ENCODE results near the gene MCEMP1. TPM values are rescaled to one million over a fixed set of nuclear protein-coding genes. Genes with fewer than 3 reads are reported as not detected.
A peak's percentile ranks its signal among the peaks of the same experiment; 100 is the strongest.

Gene MCEMP1
- total and polyA plus RNA-seq, 12 donors, result 0.17 to 1.2 (median 0.30) TPM; not detected in 5

DNA sequence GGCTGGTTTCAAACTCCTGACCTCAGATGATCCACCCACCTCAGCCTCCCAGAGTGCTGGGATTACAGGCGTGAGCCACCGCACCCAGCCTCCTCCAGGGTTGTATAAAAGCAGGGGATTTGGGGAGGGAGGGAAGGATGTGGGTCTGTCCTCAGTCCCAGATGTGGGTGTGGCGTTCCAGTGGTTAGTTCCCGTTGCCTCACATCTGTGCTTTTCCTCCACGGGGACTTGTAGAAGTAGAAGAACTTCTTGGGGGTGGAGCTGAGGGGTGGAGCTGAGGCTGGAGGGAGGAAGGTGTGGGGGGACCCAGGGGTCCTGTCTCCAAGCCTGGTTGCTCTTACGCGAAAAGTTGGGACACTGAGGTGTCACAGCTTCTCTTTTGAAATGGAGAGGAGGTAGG is 514 bp upstream of the MCEMP1 start:
- TF ChIP-seq, protein P1, sequence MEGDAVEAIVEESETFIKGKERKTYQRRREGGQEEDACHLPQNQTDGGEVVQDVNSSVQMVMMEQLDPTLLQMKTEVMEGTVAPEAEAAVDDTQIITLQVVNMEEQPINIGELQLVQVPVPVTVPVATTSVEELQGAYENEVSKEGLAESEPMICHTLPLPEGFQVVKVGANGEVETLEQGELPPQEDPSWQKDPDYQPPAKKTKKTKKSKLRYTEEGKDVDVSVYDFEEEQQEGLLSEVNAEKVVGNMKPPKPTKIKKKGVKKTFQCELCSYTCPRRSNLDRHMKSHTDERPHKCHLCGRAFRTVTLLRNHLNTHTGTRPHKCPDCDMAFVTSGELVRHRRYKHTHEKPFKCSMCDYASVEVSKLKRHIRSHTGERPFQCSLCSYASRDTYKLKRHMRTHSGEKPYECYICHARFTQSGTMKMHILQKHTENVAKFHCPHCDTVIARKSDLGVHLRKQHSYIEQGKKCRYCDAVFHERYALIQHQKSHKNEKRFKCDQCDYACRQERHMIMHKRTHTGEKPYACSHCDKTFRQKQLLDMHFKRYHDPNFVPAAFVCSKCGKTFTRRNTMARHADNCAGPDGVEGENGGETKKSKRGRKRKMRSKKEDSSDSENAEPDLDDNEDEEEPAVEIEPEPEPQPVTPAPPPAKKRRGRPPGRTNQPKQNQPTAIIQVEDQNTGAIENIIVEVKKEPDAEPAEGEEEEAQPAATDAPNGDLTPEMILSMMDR (IDR thresholded peaks at IDR 0.05), result no peak
- Histone ChIP-seq H3K4me3 (peak overlapping the region in 1 of 10 donors; percentile 31), H3K27ac (peak overlapping the region in 1 of 10 donors; percentile 78), H3K27me3 (peaks cover 0 to 57% (median 20%) of the 10 kb centered on the region in 7 donors), H3K36me3 (no peaks in the 10 kb centered on the region), H3K4me1 (peaks cover 0 to 41% (median 4%) of the 10 kb centered on the region in 9 donors), H3K9me3 (peaks cover 0 to 7% (median 0%) of the 10 kb centered on the region in 11 donors)
- WGBS, 2 donors, result 38 to 40% methylated on average over 7 of the region's 7 CpGs
- ATAC-seq (no peak), DNase-seq (no peak)
- intact Hi-C loops (cut with DNase I), result loop anchor here in 4 of 10 donors (5.0 to 10.0 kb wide), 4 partner anchors 109 to 572 kb away; no protein-coding TSS in a partner anchor

DNA sequence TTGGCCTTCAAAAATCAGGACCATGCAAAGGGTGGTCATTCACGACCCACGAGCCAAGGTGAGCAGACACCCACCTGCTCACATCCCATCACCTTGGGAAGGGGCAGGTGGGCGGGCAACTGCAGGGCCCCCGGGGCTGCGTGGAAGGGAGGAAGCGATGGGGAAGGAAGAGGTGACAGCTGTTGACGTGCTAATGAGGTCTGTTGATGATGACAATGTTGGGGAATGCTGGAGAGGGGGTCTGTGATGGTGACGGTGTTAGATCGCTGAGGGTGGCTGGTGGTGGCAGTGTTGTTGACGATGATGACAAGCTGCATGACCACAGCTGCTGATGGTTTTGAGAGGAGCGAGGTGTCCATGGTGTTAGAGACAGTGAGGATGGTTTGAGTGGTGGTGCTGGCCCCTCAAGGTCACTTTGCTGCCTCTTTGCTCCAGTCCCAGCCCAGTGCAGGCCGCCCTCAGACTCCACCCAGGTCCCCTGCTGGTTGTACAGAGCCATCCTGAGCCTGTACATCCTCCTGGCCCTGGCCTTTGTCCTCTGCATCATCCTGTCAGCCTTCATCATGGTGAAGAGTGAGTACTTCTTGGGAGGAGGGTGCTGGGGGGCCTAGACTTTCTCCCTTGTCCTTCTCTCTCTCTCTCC is 900 bp downstream of the MCEMP1 start:
- Histone ChIP-seq H3K36me3 (peaks cover 0 to 9% (median 3%) of the 10 kb centered on the region in 9 donors), H3K27me3 (peaks cover 0 to 43% (median 15%) of the 10 kb centered on the region in 7 donors), H3K27ac (peak overlapping the region in 1 of 10 donors; percentile 78), H3K4me1 (peaks cover 0 to 50% (median 13%) of the 10 kb centered on the region in 9 donors), H3K9me3 (peaks cover 0 to 7% (median 0%) of the 10 kb centered on the region in 11 donors), H3K4me3 (peak overlapping the region in 1 of 10 donors; percentile 100)
- intact Hi-C loops (cut with DNase I), result loop anchor here in 4 of 10 donors (5.0 to 10.0 kb wide), 4 partner anchors 110 to 573 kb away; no protein-coding TSS in a partner anchor
- DNase-seq, result no peak
- TF ChIP-seq, protein P1 (IDR thresholded peaks at IDR 0.05), result no peak
- no peak for ATAC-seq
- 27 to 31% methylated on average over 12 of the region's 12 CpGs for WGBS, 2 donors

DNA sequence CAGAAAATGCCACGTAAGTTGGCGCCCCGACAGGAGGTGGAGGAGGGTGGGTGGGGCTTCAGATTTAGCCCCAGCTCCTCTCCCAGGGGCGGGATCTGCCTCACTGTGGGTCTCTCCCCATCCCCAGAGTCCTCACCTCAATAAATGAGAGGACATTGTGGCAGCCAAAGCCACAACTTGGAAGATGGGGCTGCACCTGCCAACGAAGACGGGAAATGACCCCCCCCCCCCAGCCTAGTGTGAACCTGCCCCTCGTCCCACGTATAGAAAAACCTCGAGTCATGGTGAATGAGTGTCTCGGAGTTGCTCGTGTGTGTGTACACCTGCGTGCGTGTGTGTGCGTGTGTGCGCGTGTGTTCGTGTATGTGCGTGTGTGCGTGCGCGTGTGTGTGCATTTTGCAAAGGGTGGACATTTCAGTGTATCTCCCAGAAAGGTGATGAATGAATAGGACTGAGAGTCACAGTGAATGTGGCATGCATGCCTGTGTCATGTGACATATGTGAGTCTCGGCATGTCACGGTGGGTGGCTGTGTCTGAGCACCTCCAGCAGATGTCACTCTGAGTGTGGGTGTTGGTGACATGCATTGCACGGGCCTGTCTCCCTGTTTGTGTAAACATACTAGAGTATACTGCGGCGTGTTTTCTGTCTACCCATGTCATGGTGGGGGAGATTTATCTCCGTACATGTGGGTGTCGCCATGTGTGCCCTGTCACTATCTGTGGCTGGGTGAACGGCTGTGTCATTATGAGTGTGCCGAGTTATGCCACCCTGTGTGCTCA is 2.3 kb downstream of the MCEMP1 start:
- 55 to 56% methylated on average over 30 of the region's 30 CpGs for WGBS, 2 donors
- TF ChIP-seq, protein P1 (IDR thresholded peaks at IDR 0.05), result peak in 1 of 9 donors; percentile 25
- Histone ChIP-seq H3K36me3 (peaks cover 0 to 22% (median 6%) of the 10 kb centered on the region in 9 donors), H3K27me3 (peaks cover 0 to 36% (median 15%) of the 10 kb centered on the region in 7 donors), H3K27ac (peak overlapping the region in 1 of 10 donors; percentile 99), H3K4me1 (peaks cover 0 to 47% (median 13%) of the 10 kb centered on the region in 9 donors), H3K4me3 (peak overlapping the region in 1 of 10 donors; percentile 100), H3K9me3 (peaks cover 0 to 2% (median 0%) of the 10 kb centered on the region in 11 donors)
- DNase-seq (no peak), ATAC-seq (no peak)
- intact Hi-C loops (cut with DNase I), result loop anchor here in 4 of 10 donors (5.0 to 10.0 kb wide), 4 partner anchors 112 to 574 kb away; no protein-coding TSS in a partner anchor
